ENCODE results near the gene LOXHD1.

Gene LOXHD1

GRCh38 chr18:46474487-46475389, 182.3 kb downstream of the LOXHD1 start:
- no peak for DNase-seq

- DNase-seq = no peak
These were observed 185.1 kb downstream of the LOXHD1 start for GRCh38 chr18:46471809-46472498.

GRCh38 chr18:46470714-46471113, 186.3 kb downstream of the LOXHD1 start:
- DNase-seq = no peak

GRCh38 chr18:46469186-46469915, 187.7 kb downstream of the LOXHD1 start:
- no peak for DNase-seq

- no peak for DNase-seq
These were observed 188.4 kb downstream of the LOXHD1 start for GRCh38 chr18:46468426-46469180.

GRCh38 chr18:46466234-46467160, 190.5 kb downstream of the LOXHD1 start:
- DNase-seq = no peak

GRCh38 chr18:46464926-46465655, 191.9 kb downstream of the LOXHD1 start:
- peak; percentile 3 for DNase-seq

GRCh38 chr18:46462523-46462922, 194.5 kb downstream of the LOXHD1 start:
- DNase-seq = no peak

- DNase-seq = no peak
These were observed 195.0 kb downstream of the LOXHD1 start for GRCh38 chr18:46461993-46462392.

GRCh38 chr18:46460754-46461153, 196.3 kb downstream of the LOXHD1 start:
- no peak for DNase-seq

GRCh38 chr18:46459789-46460455, 197.1 kb downstream of the LOXHD1 start:
- no peak for DNase-seq

GRCh38 chr18:46458472-46458871, 198.5 kb downstream of the LOXHD1 start:
- no peak for DNase-seq

- DNase-seq = no peak
These were observed 200.3 kb downstream of the LOXHD1 start for GRCh38 chr18:46456691-46457090.

- no peak for DNase-seq
These were observed 204.2 kb downstream of the LOXHD1 start for GRCh38 chr18:46452820-46453219.

- DNase-seq = no peak
These were observed 207.5 kb downstream of the LOXHD1 start for GRCh38 chr18:46449499-46449898.

GRCh38 chr18:46449033-46449432, 208.0 kb downstream of the LOXHD1 start:
- DNase-seq = no peak

GRCh38 chr18:46448347-46448746, 208.7 kb downstream of the LOXHD1 start:
- DNase-seq = no peak

- no peak for DNase-seq
These were observed 209.2 kb downstream of the LOXHD1 start for GRCh38 chr18:46447792-46448191.

- no peak for DNase-seq
These were observed 209.7 kb downstream of the LOXHD1 start for GRCh38 chr18:46447323-46447722.
